ENCODE results near the gene SYNPR.
"Not testable (repeated sequence)": the region's sequence is repeated elsewhere in the genome, so short reads cannot be mapped to it uniquely, and the experiment has no call there.

Gene SYNPR

DNA sequence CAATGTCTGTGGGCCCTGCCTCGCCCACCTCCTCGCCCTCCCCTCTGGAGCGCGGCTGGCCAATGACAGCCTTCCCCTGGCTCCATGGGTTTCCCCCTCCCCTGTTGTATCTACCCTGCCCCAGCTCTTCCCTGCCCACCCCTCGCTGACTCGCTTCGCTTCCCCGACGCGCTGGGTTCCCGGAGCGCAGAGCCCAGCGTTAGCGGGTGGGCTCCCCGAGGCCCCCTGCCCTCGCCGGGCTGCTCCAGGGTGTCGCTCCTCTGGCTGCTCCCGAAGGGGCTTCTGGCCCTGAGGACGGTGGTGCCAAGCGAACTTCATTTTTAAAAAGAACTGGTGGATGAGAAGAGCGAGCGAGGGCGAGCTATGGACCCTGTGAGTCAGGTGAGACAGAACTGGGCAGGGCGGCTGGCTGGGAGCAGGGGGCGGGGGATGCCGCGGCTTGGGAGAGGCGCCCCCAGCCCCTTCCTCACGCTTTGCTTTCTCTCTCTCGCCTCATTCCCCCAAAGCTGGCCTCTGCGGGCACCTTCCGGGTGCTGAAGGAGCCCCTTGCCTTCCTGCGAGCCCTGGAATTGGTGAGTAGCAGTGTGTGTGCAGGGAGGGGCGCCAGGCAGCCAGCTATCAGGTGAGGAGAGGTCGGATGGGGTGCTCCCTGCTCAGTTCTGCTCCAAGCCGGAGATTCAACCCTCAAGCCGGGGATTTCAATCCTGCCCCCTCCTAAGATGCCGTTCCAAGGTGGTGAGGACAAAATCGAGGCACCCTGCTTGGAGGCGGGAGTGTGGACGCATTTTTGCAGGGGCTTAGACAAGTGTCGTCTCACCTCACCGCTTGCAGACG lies at the start of gene SYNPR:
SYNPR (plus strand) TSS at position 138 of the 834 bp plus-strand sequence.
- no peak for DNase-seq

DNA sequence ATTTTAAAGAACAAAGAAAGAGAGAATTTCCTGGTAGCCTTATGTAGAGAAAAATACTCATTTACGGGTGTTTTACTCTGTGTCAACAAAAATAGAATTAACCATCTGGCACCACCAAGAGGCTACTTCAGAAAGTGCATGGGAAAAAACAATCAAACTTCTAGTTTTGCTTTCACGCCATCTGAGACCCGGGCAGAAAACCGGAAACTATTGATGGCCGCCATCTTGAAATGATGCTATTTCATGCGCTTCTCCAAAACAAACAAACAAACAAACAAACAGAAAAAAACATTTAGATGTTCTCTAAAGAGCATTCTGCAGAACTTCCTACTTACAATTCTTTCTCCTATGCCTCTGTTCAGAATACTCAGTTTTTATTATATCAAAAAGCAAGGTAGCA lies 49.4 kb upstream of the SYNPR start:
- no peak for DNase-seq

DNA sequence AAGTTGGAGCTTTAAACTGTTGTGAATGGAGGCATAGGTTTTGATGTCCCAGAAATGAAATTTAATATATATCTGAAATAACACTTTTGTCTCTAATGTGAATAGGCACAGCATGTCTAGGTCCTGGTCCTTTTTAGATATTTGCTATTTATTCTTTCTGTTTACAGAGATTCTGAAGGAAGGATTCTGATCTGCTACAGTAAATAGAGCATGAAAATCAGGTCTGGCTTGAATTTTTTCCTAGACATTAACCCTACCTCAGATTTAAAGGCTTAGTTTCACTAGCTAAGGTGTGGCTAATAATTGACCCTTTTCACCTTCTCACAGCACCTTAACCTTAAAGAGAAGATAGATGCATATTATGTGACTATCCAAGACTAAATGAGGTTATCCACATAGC lies 48.0 kb upstream of the SYNPR start:
- no peak for DNase-seq

DNA sequence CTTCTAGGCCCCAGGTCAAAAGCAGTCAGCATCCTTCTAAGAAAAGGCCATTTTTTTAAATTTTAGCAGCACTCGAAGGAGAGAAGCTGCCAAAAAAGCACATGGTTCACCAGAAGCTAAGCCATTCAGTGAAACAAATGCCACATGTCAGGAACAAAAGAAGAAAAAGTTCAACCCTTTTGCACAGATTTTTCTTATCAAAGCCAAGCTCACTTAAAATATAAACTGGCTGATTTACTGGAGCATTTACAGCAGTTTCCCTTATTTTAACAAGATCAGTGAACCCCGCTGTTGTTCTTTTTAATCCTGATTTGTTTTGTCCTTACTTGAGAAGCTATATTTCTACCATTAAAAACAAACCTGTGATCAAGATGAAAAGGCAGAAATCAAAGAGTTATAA lies 46.5 kb upstream of the SYNPR start:
- DNase-seq: no peak

DNA sequence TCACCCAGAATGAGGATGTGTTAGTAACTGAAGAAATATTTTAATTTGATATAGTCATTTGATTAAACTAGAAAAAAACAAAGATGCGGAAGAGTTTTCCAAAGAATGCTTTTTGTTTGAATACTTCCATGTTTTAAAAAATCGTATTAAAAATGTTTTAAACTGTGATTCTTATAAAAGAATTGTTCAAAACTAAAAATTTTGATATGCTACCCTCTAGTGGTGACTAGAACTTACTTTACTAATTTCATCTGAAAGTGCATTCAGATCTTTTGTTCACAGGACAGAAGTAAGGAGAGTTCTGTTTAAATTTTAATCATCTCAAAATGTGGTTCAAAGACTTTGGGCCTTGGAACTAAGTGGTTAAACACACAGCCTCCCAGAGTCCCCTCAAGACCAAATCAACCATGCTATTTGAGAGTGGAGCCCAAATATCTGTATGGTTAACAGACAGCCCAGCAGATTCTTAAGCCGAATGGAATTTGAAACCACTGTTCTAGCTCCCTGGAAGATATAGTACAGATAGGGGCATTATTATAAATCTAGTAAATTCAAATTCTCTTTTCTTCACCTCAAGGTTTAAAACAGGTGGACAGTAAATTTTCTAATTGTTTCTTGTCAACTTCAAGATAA lies 45.2 kb upstream of the SYNPR start:
- no peak for DNase-seq

DNA sequence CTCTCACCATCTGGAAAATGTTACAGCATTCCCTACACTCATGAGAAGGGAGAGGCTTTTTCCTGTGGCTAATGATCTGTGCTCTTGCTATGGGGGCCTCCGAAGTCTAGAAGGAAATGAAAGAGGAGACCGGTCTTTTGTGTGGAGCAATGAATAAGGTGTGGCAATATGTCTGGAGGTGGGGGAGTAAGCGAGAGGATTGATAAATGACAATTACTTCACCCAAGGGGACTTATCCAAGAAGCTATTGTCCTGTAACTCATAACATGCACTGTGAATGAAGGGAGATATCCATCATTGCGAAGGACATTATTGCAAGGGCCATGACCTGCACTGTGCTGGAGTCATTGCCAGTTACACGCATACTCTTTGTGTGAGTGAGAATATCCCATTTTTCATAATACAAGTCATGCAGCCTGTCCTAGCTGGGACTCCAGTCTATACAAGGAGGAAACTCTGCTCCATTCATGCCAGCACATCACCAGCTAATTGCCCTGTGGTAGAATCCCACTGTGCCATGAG lies 37.7 kb upstream of the SYNPR start:
- no peak for DNase-seq

DNA sequence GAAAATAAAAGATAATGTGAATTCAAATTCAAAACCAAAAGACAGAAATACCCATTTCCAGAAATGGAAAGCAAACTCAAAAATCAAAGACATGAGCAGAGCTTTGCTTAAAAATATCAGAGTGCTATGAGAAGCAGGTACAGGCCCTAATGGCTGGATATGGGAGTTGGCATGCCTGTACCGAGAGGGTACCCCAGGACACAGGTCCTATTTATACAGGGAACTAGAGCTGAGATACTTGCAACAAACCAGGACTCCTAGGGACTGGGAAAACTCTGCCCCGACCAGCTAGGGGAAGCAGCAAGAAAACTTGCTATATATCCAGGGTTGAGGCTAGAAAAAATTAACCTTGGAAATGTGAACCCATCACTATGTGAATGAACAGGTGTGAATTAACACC lies 36.0 kb upstream of the SYNPR start:
- no peak for DNase-seq

DNA sequence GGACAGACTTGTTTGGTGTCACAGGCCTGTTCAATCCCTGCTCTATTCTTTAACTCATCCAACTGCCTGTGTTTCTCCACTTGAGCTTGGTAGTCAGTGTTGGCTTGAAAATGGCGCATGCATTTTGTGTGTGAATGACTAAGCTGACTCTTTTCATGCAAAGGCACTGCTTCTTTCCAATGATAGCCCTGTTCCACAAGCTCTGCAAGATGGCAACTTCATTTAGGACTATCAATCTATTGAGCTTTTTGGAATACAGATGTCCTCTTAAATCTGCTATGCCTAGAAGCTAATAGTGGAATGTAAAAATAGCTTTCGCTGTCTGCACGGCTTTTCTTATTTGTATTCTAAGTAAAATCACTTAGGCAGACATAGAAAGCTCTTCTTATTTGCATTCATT lies 33.6 kb upstream of the SYNPR start:
- no peak for DNase-seq

DNA sequence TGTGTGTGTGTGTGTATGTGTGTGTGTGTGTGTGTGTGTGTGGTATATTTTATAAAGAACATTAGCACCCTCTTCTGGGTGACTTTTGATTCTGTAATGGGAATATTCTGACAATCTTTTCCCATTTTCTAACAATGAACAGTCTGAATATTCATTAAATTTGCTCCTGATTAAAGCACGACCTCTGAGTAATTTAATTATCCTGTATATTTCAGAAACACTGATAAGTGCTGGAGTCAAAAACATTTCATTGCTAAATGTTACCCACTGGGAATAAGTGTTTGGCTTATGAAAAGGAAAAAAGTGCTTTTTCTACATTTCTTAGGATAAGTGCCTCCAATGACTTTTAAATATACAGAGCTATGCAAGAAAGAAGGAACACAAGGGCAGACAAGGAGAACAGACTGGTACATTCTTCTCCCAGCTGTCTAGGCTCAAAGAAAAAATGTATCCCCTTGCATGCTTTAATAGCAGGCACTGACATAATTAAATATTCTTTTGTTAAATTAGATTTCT lies 32.3 kb upstream of the SYNPR start:
- no peak for DNase-seq

DNA sequence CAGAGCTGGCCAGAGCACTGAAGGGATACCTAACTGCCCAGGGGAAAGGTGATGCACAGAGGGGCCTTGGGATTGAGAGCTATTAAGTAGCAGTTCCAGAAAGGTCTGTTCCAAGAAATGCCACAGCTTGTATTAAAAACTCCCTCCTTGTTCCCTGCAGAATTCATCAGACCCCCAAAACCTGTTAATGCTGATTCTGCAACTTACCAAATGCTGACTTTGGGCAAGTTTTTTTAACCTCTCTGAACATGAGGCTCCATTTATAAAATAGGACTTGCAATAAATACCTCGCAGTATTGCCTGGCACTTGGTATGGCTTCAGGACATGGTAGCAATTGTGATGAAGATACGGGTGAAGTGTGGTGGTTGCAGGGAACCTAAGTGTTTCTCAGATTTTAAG lies 30.1 kb upstream of the SYNPR start:
- no peak for DNase-seq

DNA sequence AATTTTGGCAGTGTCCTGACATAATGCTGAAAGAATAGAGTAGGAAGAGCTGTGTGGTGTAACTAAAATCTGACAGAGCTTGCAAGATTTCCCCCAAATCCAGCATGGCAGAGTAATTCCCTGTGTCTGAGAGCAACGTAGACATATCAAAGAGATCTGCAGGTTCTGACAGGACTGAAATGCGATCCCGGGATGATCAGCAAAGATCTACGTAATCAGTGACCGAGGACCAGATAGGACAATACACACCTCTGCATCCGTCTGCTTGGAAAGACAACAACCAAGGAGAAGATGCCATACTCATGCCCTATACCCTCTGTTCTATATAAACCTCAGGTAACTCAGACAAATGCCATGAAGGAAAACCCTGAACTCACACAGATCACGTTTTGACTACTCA lies 26.6 kb upstream of the SYNPR start:
- no peak for DNase-seq

DNA sequence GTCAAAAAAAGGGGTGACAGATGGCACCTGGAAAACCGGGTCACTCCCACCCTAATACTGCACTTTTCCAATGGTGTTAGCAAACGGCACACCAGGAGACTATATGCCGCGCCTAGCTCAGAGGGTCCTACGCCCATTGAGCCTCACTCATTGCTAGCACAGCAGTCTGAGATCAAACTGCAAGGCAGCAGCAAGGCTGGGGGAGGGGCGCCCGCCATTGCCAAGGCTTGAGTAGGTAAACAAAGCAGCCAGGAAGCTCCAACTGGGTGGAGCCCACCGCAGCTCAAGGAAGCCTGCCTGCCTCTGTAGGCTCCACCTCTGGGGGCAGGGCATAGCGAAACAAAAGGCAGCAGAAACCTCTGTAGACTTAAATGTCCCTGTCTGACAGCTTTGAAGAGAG lies 22.3 kb upstream of the SYNPR start:
- DNase-seq: not testable (repeated sequence)

DNA sequence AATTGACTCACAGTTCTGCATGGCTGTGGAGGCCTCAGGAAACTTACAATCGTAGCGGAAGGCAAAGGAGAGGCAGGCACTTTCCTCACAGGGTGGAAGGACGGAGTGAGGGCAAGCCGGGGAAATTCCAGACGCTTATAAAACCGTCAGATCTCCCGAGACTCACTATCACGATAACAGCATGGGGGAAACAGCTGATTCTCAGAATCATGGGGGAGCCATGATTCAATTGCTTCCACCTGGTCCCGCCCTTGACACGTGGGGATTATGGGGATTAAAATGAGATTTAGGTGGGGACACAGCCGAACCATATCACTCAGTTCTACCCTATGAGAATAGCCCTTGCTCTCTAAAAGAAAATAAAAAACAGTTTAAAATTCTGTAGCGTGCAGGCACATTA lies 13.4 kb upstream of the SYNPR start:
- DNase-seq: no peak

DNA sequence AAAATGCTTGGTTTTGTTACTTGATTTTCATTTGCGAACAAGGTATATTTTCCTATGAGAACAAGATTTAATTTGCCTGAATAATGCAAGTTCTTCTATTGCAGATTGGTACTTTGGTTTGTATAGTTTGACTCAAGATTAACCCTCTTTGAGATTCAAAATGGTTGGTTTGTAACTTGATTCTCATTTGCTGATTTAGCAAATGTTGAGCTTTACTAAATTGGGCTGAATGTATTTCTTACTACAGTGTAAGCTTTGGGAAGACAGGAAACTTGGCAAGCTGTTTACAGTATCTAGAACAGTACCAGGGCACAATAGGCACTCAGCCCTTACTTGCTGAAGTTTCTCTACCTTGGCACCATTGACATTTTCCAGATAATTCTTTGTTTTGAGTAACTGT lies 3.7 kb upstream of the SYNPR start:
- DNase-seq: no peak

DNA sequence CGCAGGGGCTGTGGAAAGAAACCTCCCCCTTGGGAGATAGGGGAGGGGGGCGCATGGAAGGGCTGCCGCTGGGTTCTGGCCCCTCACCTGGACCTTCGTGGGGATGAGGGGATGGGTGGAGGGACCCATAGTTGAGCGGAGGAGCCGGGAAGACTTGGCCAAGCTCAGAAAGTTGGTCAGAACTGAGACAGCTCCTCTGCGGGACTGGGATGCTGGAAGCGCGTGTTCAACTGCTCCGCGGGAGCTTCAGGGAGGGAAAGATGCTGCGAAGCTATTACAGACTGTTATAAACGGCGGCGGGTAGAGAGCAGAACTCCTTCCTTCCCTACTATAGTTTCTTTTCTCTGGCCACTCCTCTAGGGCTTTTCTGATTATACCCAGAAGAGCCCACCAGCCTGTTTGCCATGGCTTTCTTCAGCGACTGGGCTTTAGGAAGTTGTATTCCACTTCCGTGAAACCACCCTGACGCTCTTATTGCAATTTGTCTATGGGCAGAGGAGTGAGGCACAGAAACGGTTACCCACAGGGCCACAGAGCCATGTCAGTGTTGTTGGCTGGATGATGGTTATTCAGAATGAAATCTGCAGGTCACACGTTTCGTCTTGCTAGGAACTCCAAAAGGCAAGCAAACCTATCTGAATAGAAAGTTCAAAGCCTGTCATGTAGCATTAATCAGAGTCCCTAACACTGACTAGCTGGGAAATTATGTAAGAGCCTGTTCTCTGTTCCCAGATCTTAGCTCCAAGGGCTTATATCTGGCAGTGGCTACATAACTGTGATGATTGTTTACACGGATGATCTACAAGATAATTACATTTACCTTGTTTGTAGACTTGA lies 1.1 kb downstream of the SYNPR start:
- DNase-seq: no peak

DNA sequence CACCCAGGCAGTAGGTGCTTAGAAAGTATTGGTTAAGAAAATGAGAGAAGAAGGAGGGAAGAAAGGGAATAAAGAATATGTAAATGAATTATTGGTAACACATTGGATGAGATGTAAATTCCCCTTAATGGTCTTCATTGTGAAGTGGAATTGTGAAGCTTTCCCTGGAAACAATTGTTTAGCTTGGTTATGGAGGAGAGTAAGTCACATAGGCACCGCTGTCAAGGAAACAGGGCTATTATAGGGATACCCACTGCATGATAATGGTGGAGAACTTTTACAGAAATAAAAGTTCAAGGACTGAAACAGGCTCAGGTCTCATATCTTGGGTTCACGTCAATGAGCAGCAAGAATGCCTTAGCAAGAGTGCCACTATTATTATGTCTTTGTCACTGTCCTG lies 9.5 kb downstream of the SYNPR start:
- DNase-seq: no peak

DNA sequence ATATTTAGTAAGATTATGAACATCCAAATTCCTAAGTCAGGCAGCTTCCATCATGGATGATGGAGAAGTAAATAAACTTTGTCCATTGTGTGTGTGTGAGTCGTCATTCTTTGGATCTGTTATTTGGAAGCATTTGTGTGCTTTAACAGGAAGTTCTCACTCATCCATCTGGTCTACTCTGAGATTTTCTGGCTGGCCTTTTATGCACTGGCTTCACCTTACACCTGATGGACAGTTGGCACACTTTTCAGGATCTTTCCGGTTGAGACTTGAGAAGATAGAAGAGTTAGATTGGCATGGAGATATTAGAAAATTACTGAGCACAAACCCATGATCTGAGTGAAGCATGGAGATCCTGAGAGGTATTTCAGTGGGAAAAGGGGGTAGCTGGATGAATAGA lies 12.6 kb downstream of the SYNPR start:
- DNase-seq: no peak

DNA sequence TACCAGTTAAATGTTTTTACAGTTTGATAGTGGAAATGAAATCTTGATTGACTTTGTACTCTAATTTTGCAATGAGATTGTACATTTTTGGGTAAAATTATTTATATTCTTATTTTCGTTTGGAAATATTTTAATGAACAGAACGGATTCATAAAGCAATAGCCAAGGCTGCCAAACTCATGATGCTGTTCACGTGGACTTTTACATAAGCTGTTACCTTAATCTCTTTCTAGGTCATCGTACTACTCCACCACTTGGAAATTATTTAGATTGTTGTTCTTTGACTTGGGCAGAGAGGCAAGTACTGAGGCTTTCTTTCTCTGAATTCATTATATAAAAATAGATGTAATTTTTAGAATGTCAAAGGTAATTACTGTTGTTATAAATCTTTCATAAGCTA lies 16.2 kb downstream of the SYNPR start:
- DNase-seq: no peak

DNA sequence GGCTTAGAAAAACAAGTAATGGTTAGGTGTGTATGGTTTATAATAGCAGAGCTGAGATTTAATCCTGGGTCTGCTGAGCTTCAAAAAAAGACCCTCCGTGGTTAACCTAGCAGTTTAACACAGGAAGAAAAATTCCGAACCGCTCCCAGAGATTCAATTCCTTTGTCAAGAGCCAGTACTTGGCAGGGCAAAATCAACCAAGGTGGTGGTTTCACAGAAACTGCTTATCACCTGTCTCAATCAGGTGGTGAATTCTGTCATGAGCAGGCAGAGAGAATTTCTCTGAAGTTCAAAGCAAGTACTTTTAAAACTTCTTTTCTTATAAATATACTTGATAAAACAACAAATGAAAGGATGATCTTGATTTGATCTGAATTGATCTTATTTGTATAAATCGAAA lies 17.2 kb downstream of the SYNPR start:
- no peak for DNase-seq

DNA sequence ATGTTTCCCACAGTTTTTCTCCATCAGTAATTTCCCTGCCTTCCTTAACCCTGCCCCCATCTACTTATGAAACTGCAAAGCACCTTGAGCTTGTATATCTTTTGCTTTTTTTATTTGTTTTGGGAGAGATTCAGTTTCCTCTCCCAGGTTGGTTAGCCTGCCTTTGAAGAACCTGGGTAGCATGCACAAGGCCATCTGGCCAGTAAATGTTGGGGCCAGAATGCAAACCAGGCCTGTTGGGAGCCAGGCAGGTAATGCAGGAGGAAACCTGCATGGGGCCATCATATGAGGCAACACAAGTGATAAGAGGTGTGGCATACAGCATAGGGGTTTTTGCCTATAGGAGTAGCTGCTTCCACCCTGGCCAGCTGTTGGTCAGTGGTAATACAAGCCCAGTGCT lies 17.7 kb downstream of the SYNPR start:
- no peak for DNase-seq

DNA sequence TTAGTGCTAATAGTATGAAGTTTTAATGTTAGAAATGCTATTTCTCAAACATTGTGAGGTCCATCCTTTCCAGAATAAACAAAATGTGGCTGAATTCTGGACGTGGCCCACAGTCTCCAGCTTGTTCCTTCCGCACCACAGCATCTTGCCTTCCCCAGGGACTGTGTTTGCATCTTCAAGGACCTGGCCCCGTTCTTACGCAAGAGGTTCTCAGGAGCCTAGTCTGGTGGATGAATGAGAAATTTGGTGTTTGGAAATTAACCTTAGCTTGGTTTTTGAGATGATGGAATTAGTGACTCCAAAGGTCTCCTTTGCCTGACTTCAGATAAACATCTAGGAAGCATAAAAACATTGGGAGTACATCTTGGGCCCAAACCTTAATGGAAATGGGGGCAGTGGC lies 18.1 kb downstream of the SYNPR start:
- no peak for DNase-seq

DNA sequence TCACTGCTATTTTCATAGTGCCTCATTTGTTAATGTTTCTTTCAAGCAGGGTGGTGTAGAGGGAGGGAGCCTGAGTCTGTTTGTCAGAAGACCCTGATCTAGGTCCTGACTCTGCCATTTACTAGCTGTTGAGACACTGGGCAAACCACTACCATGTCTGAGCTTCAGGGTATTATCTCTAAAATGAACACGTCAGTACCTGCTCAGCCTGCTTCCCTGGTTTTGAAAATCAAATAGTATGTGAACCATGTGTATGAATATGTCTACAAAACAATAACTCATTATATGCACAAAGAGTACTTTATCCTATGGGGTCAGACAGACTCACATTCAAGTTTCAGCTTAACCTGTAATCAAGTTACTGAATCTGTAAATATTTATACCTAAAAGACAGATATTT lies 25.1 kb downstream of the SYNPR start:
- no peak for DNase-seq

DNA sequence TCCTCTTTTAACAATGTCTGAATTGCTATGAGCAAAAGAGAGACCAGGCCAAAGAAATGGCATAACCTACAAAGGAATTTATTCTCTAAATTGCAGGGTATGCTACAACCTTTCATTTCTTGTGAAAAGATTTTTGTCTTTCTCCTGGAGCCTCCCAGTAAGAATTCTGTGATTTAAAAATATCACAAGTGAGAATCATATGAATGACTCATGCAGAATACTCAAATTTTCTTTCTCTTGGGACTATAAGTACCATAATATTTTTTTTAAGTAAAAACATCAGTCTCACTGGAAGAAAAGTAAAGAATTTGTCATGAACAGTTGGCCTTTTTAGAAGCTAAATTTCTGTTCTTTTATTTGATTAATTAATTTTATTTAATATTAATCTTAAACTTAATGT lies 26.3 kb downstream of the SYNPR start:
- no peak for DNase-seq

DNA sequence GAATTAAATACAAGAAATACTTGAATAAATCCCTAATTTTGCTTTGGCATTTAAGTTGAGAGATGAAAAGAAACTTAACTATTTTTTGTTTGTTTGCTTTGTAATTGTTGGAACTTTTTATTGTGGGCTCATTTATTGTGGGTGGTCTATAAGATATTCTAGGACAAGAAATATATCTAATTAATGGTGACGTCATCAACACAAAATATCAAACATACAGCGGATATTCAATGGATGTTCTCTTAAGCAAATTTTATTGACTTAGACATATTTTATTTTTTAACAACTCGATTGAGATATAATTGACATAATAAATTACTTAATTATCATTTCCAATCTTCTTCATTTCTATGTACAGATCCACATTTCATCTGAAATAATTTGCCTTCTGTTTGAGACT lies 30.0 kb downstream of the SYNPR start:
- no peak for DNase-seq

Data from NCI-H2029 (cell line).